HG03060 (cell line): ENCODE measurements around the gene UPK1B.
"Not testable (repeated sequence)": the region's sequence is repeated elsewhere in the genome, so short reads cannot be mapped to it uniquely, and the experiment has no call there.

Experiments
- ATAC-seq: cut with Tn5 transposase; IDR thresholded peaks from one replicate; pipeline ENCODE4 v1.9.1; 2021; ENCODE audit warnings: low read depth, moderate number of reproducible peaks; ENCODE audit not compliant: unreplicated experiment

Gene UPK1B

GRCh38 chr3:119173325-119173724 lies at the start of gene UPK1B:
Gene UPK1B, plus strand, starts transcription at chr3:119173598. Its CDS starts 13,144 bp downstream, at chr3:119186742.
- ATAC-seq = no peak

GRCh38 chr3:119125342-119125741 lies 48.1 kb upstream of the UPK1B start:
- no peak for ATAC-seq

GRCh38 chr3:119125742-119126504 lies 47.5 kb upstream of the UPK1B start:
- no peak for ATAC-seq

- ATAC-seq = not testable (repeated sequence)
These were observed 43.1 kb upstream of the UPK1B start for GRCh38 chr3:119130291-119130690.

- not testable (repeated sequence) for ATAC-seq
These were observed 41.1 kb upstream of the UPK1B start for GRCh38 chr3:119132291-119132690.

GRCh38 chr3:119139360-119139759 lies 34.0 kb upstream of the UPK1B start:
- not testable (repeated sequence) for ATAC-seq

GRCh38 chr3:119140466-119140865 lies 32.9 kb upstream of the UPK1B start:
- no peak for ATAC-seq

GRCh38 chr3:119145128-119145499 lies 28.3 kb upstream of the UPK1B start:
- ATAC-seq = no peak

GRCh38 chr3:119145500-119146167 lies 27.8 kb upstream of the UPK1B start, which contains the start of gene TEX55:
Gene TEX55, plus strand, starts transcription at chr3:119146165. Its CDS starts 25 bp downstream, at chr3:119146190.
- ATAC-seq = no peak

GRCh38 chr3:119146578-119147375 lies 26.6 kb upstream of the UPK1B start:
- ATAC-seq = no peak

GRCh38 chr3:119147494-119147893 lies 25.9 kb upstream of the UPK1B start:
- ATAC-seq = no peak

- ATAC-seq = no peak
These were observed 24.8 kb upstream of the UPK1B start for GRCh38 chr3:119148493-119149180.

GRCh38 chr3:119149484-119149883 lies 23.9 kb upstream of the UPK1B start:
- ATAC-seq = no peak

GRCh38 chr3:119156868-119157267 lies 16.5 kb upstream of the UPK1B start:
- ATAC-seq = no peak

GRCh38 chr3:119157971-119158370 lies 15.4 kb upstream of the UPK1B start:
- no peak for ATAC-seq

GRCh38 chr3:119160361-119160760 lies 13.0 kb upstream of the UPK1B start:
- ATAC-seq = no peak

- no peak for ATAC-seq
These were observed 12.6 kb upstream of the UPK1B start for GRCh38 chr3:119160815-119161214.

GRCh38 chr3:119161240-119161639 lies 12.2 kb upstream of the UPK1B start:
- no peak for ATAC-seq

GRCh38 chr3:119164745-119165144 lies 8.7 kb upstream of the UPK1B start:
- ATAC-seq = not testable (repeated sequence)

GRCh38 chr3:119170821-119171220 lies 2.6 kb upstream of the UPK1B start:
- no peak for ATAC-seq
